Measurements from ENCODE around the gene FAM83F.
A peak's percentile ranks its signal among the peaks of the same experiment; 100 is the strongest.

FAM83F gene

DNA sequence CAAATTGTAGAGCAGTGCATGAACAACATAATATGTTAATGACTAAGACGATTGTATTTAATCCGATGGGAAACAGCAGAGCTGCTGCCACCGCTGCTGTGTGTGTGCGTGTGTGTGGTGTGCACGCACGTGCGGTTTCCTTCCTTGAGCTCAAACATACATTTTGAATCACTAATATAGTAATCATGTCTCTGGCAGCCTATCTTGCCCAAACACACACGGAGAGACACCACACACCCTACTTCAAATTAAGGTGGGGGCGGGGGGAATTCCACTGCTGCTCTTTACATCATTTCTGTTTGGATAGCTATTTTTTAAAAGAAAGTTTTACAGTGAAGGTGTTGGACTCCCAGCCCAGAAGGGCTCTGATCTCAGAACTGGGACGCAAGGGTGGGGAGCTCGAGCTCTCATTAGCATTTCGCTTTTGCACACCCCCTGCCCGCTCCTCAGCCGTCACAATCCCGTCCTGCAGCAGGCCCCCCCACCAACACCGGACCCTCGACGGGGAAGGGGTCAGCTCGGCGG is 651 bp upstream of the FAM83F start:
- TF ChIP-seq BHLHE40 (IDR thresholded peaks at IDR 0.05; ENCODE audit: borderline replicate concordance): no peak
- TF ChIP-seq L3MBTL2 (conservative IDR thresholded peaks at IDR 0.05): no peak
- TF ChIP-seq ARNT (IDR thresholded peaks at IDR 0.05): no peak
- POLR2A ChIA-PET: interaction anchor here (1.0 kb wide), 1 partner anchor 474 kb away, joined by 3 read pairs; no protein-coding TSS in a partner anchor
- CTCF ChIA-PET: interaction anchor here (0.9 kb wide), 1 partner anchor 16 kb away, joined by 5 read pairs; no protein-coding TSS in a partner anchor
- no peak for DNase-seq (ENCODE audit: extremely low spot score)

GRCh38 chr22:39995393-39996252 is 869 bp downstream of the FAM83F start:
- DNase-seq (ENCODE audit: extremely low spot score): no peak
- no peak for TF ChIP-seq ELF4 (IDR thresholded peaks at IDR 0.05)
- TF ChIP-seq SUZ12 (IDR thresholded peaks at IDR 0.05): no peak
- no peak for TF ChIP-seq ARNT (IDR thresholded peaks at IDR 0.05)
- TF ChIP-seq L3MBTL2 (conservative IDR thresholded peaks at IDR 0.05): no peak
- TF ChIP-seq SP1 (IDR thresholded peaks at IDR 0.05): no peak
- TF ChIP-seq FOXK2 (IDR thresholded peaks at IDR 0.05): no peak
- no peak for TF ChIP-seq LEF1 (IDR thresholded peaks at IDR 0.05; ENCODE audit: borderline replicate concordance)
- no peak for TF ChIP-seq TARDBP (IDR thresholded peaks at IDR 0.05)
- TF ChIP-seq NFRKB (IDR thresholded peaks at IDR 0.05): no peak
- no peak for TF ChIP-seq PKNOX1 (IDR thresholded peaks at IDR 0.05)
- no peak for TF ChIP-seq BHLHE40 (IDR thresholded peaks at IDR 0.05; ENCODE audit: borderline replicate concordance)
- TF ChIP-seq CTBP1 (IDR thresholded peaks at IDR 0.05; ENCODE audit: borderline replicate concordance): no peak
- POLR2A ChIA-PET: no interaction called here
- CTCF ChIA-PET: interaction anchor here (0.5 to 0.6 kb wide), 2 partner anchors 71 to 306 kb away, joined by 3 read pairs; no protein-coding TSS in a partner anchor

GRCh38 chr22:39996732-39997131 is 2.0 kb downstream of the FAM83F start:
- ChIA-PET CTCF (no interaction called here), POLR2A (interaction anchor here (1.2 kb wide), 1 partner anchor 182 kb away, joined by 3 read pairs; no protein-coding TSS in a partner anchor)
- TF ChIP-seq CTBP1 (IDR thresholded peaks at IDR 0.05; ENCODE audit: borderline replicate concordance) (no peak), ARNT (IDR thresholded peaks at IDR 0.05) (no peak), FOXK2 (IDR thresholded peaks at IDR 0.05) (no peak), FOXA1 (IDR thresholded peaks at IDR 0.05) (no peak)
- no peak for DNase-seq (ENCODE audit: extremely low spot score)

- POLR2A ChIA-PET: interaction anchor here (1.2 kb wide), 1 partner anchor 182 kb away, joined by 3 read pairs; no protein-coding TSS in a partner anchor
- TF ChIP-seq PKNOX1 (IDR thresholded peaks at IDR 0.05): 0 out of 2 replicates have a peak, but pooled peaks have one; percentile 5
- TF ChIP-seq SUZ12 (IDR thresholded peaks at IDR 0.05): no peak
- DNase-seq (ENCODE audit: extremely low spot score): no peak
- CTCF ChIA-PET: no interaction called here
Observed at GRCh38 chr22:39997421-39997820, 2.7 kb downstream of the FAM83F start.

GRCh38 chr22:39997939-39998726 is 3.4 kb downstream of the FAM83F start:
- TF ChIP-seq L3MBTL2 (conservative IDR thresholded peaks at IDR 0.05) (no peak), SP1 (IDR thresholded peaks at IDR 0.05) (no peak), PKNOX1 (IDR thresholded peaks at IDR 0.05) (no peak), ELF4 (IDR thresholded peaks at IDR 0.05) (no peak), BHLHE40 (IDR thresholded peaks at IDR 0.05; ENCODE audit: borderline replicate concordance) (no peak), FOXK2 (IDR thresholded peaks at IDR 0.05) (no peak), FOXA1 (IDR thresholded peaks at IDR 0.05) (no peak), SUZ12 (IDR thresholded peaks at IDR 0.05) (no peak), NFRKB (IDR thresholded peaks at IDR 0.05) (no peak), HDGF (IDR thresholded peaks at IDR 0.05; ENCODE audit: borderline replicate concordance) (no peak), CTBP1 (IDR thresholded peaks at IDR 0.05; ENCODE audit: borderline replicate concordance) (no peak), TARDBP (IDR thresholded peaks at IDR 0.05) (no peak), FOXM1 (IDR thresholded peaks at IDR 0.05; ENCODE audit: borderline replicate concordance) (no peak), ZNF384 (IDR thresholded peaks at IDR 0.05) (no peak), LEF1 (IDR thresholded peaks at IDR 0.05; ENCODE audit: borderline replicate concordance) (no peak)
- POLR2A ChIA-PET: no interaction called here
- CTCF ChIA-PET: no interaction called here
- no peak for DNase-seq (ENCODE audit: extremely low spot score)

- ChIA-PET POLR2A (no interaction called here), CTCF (no interaction called here)
- TF ChIP-seq SUZ12 (IDR thresholded peaks at IDR 0.05) (no peak), FOXM1 (IDR thresholded peaks at IDR 0.05; ENCODE audit: borderline replicate concordance) (no peak), FOXA1 (IDR thresholded peaks at IDR 0.05) (no peak), HDGF (IDR thresholded peaks at IDR 0.05; ENCODE audit: borderline replicate concordance) (no peak), SP1 (IDR thresholded peaks at IDR 0.05) (no peak), ARNT (IDR thresholded peaks at IDR 0.05) (no peak), TARDBP (IDR thresholded peaks at IDR 0.05) (no peak), BHLHE40 (IDR thresholded peaks at IDR 0.05; ENCODE audit: borderline replicate concordance) (no peak), ELF4 (IDR thresholded peaks at IDR 0.05) (no peak), NFRKB (IDR thresholded peaks at IDR 0.05) (no peak), ZNF384 (IDR thresholded peaks at IDR 0.05) (no peak), LEF1 (IDR thresholded peaks at IDR 0.05; ENCODE audit: borderline replicate concordance) (no peak), PKNOX1 (IDR thresholded peaks at IDR 0.05) (no peak), CTBP1 (IDR thresholded peaks at IDR 0.05; ENCODE audit: borderline replicate concordance) (no peak)
- DNase-seq (ENCODE audit: extremely low spot score): no peak
Observed at GRCh38 chr22:39999144-39999757, 4.5 kb downstream of the FAM83F start.
